Measurements from ENCODE around the gene C16orf95.

Gene C16orf95

GRCh38 chr16:87291944-87292343 is 25.2 kb downstream of the C16orf95 start:
- TF ChIP-seq FOXA1 (IDR thresholded peaks at IDR 0.05) (no peak), FOXK2 (IDR thresholded peaks at IDR 0.05) (no peak), ARNT (IDR thresholded peaks at IDR 0.05) (no peak), TARDBP (IDR thresholded peaks at IDR 0.05) (no peak), BHLHE40 (IDR thresholded peaks at IDR 0.05; ENCODE audit: borderline replicate concordance) (no peak), ZNF384 (IDR thresholded peaks at IDR 0.05) (no peak), FOXM1 (IDR thresholded peaks at IDR 0.05; ENCODE audit: borderline replicate concordance) (no peak), SP1 (IDR thresholded peaks at IDR 0.05) (no peak), L3MBTL2 (conservative IDR thresholded peaks at IDR 0.05) (no peak), HDGF (IDR thresholded peaks at IDR 0.05; ENCODE audit: borderline replicate concordance) (no peak), NFRKB (IDR thresholded peaks at IDR 0.05) (no peak), ELF4 (IDR thresholded peaks at IDR 0.05) (no peak), LEF1 (IDR thresholded peaks at IDR 0.05; ENCODE audit: borderline replicate concordance) (no peak)
- DNase-seq (ENCODE audit: extremely low spot score): no peak
- CTCF ChIA-PET: no interaction called here
- POLR2A ChIA-PET: no interaction called here

DNA sequence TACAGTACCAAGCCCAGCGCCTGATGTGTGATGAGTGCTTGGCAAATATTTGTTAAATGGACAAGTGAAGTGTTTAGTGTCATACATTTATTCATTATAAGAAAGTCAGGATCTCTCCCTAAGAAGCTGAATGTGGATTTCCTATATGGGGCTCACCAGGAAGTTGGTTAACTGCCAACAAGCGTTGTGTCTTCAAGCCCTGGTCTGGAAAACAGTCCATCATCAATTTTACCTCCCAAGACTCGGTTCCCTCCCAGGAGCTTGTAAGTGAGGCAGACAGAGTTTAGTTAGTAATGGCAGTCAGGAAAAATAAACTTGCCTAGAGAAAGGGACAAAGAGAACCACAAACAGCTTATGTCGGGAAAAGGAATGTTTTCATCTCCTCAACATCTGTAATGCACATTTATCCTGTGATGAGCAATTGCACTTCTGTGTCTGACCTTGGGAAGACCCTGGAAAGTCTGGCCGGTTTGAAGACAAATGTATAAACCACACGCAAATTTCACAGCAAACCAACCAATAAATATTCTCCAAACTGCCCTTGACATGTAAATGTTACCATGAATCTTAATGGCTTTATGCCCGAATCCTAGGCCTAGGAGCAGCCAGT is 28.3 kb downstream of the C16orf95 start:
- DNase-seq (ENCODE audit: extremely low spot score): no peak
- POLR2A ChIA-PET: no interaction called here
- CTCF ChIA-PET: no interaction called here
- TF ChIP-seq BHLHE40 (IDR thresholded peaks at IDR 0.05; ENCODE audit: borderline replicate concordance) (no peak), FOXM1 (IDR thresholded peaks at IDR 0.05; ENCODE audit: borderline replicate concordance) (no peak), CTBP1 (IDR thresholded peaks at IDR 0.05; ENCODE audit: borderline replicate concordance) (no peak), SUZ12 (IDR thresholded peaks at IDR 0.05) (no peak)

DNA sequence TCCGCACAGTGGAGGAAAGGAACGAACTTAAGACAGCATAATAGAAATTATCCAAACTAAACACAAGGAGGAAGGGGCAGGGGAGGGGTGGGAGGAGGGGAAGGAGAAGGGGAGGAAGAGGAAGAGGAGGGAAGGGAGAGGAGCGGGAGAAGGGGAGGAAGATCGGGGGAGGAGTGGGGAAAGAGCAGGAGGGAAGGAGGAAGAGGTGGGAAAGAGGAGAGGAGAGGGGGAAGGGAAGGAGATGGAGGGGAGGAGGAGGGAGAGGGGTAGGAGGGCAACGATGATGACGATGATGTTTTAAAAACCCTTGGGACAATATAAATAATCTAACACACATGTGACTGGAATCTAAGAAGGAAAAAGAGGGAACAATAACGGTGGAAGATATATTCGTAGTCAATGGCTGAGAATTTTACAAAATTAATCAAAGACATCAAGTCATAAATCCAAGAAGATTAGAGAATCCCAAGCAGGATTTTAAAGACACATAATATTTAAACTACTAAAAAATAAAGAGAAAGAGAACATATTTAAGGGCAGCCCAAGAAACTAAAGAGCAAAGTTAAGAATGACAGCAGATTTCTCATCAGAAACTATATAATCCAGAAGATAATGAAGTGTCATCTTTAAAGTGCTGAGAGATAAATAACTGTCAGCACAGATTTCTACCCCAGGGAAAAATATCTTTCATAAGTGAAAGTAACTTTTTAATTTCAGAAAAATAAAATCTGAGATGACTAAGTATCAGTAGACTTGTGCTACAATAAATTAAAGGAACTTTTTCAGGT is 30.2 kb downstream of the C16orf95 start:
- POLR2A ChIA-PET: no interaction called here
- CTCF ChIA-PET: no interaction called here
- no peak for TF ChIP-seq L3MBTL2 (conservative IDR thresholded peaks at IDR 0.05)
- no peak for TF ChIP-seq SUZ12 (IDR thresholded peaks at IDR 0.05)
- no peak for TF ChIP-seq HDGF (IDR thresholded peaks at IDR 0.05; ENCODE audit: borderline replicate concordance)
- TF ChIP-seq LEF1 (IDR thresholded peaks at IDR 0.05; ENCODE audit: borderline replicate concordance): no peak
- TF ChIP-seq ARNT (IDR thresholded peaks at IDR 0.05): no peak
- DNase-seq (ENCODE audit: extremely low spot score): no peak

DNA sequence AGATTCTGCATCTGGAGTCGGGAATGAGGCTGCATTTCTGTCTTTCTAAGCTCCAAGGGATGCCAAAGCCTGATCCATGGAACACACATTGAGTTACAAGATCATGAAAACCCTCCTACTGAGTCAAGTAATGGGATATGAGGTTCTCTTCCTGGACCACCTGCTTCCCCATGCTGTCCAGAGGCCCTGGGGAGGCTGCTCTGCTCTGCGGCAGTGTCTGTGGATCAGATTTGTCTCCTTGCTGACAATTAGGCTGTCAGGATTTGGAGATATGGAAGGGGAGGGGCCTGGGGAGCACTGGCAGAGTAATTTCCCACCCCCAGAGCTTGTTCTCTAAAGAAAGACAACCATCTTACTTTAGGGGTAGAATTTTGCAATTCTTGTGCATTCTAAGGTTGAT is 33.0 kb downstream of the C16orf95 start:
- ChIA-PET CTCF (no interaction called here), POLR2A (no interaction called here)
- TF ChIP-seq SP1 (IDR thresholded peaks at IDR 0.05): no peak
- no peak for TF ChIP-seq ELF4 (IDR thresholded peaks at IDR 0.05)
- no peak for TF ChIP-seq CTBP1 (IDR thresholded peaks at IDR 0.05; ENCODE audit: borderline replicate concordance)
- TF ChIP-seq ZNF384 (IDR thresholded peaks at IDR 0.05): no peak
- no peak for TF ChIP-seq TARDBP (IDR thresholded peaks at IDR 0.05)
- TF ChIP-seq NFRKB (IDR thresholded peaks at IDR 0.05): no peak
- no peak for TF ChIP-seq L3MBTL2 (conservative IDR thresholded peaks at IDR 0.05)
- no peak for TF ChIP-seq BHLHE40 (IDR thresholded peaks at IDR 0.05; ENCODE audit: borderline replicate concordance)
- no peak for TF ChIP-seq FOXK2 (IDR thresholded peaks at IDR 0.05)
- TF ChIP-seq FOXA1 (IDR thresholded peaks at IDR 0.05): no peak
- no peak for TF ChIP-seq FOXM1 (IDR thresholded peaks at IDR 0.05; ENCODE audit: borderline replicate concordance)
- TF ChIP-seq, protein P1, sequence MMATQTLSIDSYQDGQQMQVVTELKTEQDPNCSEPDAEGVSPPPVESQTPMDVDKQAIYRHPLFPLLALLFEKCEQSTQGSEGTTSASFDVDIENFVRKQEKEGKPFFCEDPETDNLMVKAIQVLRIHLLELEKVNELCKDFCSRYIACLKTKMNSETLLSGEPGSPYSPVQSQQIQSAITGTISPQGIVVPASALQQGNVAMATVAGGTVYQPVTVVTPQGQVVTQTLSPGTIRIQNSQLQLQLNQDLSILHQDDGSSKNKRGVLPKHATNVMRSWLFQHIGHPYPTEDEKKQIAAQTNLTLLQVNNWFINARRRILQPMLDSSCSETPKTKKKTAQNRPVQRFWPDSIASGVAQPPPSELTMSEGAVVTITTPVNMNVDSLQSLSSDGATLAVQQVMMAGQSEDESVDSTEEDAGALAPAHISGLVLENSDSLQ (IDR thresholded peaks at IDR 0.05): no peak
- no peak for TF ChIP-seq SUZ12 (IDR thresholded peaks at IDR 0.05)
- TF ChIP-seq ARNT (IDR thresholded peaks at IDR 0.05): no peak
- no peak for DNase-seq (ENCODE audit: extremely low spot score)

DNA sequence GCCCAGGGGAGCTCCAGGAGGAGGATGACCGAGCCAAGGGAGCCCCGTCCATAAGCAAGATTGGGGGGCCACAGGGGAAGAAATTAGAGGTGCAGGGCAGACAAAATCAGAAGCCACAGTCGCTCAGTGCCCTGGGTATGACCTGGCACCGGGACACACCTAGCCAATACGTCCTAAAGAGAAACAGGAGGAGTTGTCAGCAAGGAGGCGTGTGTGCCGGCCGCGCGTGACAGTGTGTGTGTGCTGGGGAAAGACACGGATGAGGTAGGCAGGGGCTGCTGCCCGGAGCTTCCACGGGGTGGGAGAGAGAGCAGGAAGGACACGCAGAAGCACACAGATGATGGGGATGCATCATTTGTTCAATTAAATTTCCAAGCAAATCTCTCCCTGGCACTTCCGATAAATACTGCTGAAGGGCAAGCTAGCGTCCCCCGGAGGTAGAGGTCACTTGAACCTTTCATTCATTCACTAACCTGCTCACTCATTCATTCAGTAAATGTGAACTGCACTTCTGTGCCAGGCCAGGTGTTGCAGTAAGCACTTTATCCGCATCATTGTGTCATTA is 38.0 kb downstream of the C16orf95 start:
- POLR2A ChIA-PET: no interaction called here
- CTCF ChIA-PET: interaction anchor here (0.8 to 1.4 kb wide), 7 partner anchors 11 to 724 kb away, joined by 3 to 7 read pairs (median 3); partner anchors contain the start of gene MTHFSD
- TF ChIP-seq FOXK2 (IDR thresholded peaks at IDR 0.05) (no peak), FOXA1 (IDR thresholded peaks at IDR 0.05) (no peak), ARNT (IDR thresholded peaks at IDR 0.05) (no peak), TARDBP (IDR thresholded peaks at IDR 0.05) (no peak), CTBP1 (IDR thresholded peaks at IDR 0.05; ENCODE audit: borderline replicate concordance) (no peak), BHLHE40 (IDR thresholded peaks at IDR 0.05; ENCODE audit: borderline replicate concordance) (no peak), FOXM1 (IDR thresholded peaks at IDR 0.05; ENCODE audit: borderline replicate concordance) (no peak), ZNF384 (IDR thresholded peaks at IDR 0.05) (no peak), ELF4 (IDR thresholded peaks at IDR 0.05) (no peak), L3MBTL2 (conservative IDR thresholded peaks at IDR 0.05) (no peak), LEF1 (IDR thresholded peaks at IDR 0.05; ENCODE audit: borderline replicate concordance) (no peak), SP1 (IDR thresholded peaks at IDR 0.05) (no peak), NFRKB (IDR thresholded peaks at IDR 0.05) (no peak), SUZ12 (IDR thresholded peaks at IDR 0.05) (no peak)
- TF ChIP-seq, protein P1 (IDR thresholded peaks at IDR 0.05): no peak
- no peak for DNase-seq (ENCODE audit: extremely low spot score)

Measured in HEK293T (cell line).